Chondrocyte (in vitro differentiated cells): Measurements from ENCODE around the gene ALDOA. TPM values are rescaled to one million over a fixed set of nuclear protein-coding genes. Genes with fewer than 3 reads are reported as not detected.

Experiments used
- DNase-seq: peaks from one replicate; pipeline ENCODE4 v3.0.0; 2021; ENCODE audit warnings: mixed read lengths, low spot score
- H3K27ac Mint-ChIP-seq: one replicate; pipeline ENCODE4 v1.8.0; 2021; ENCODE audit warnings: mild to moderate bottlenecking, moderate library complexity, mixed read lengths; ENCODE audit not compliant: unreplicated experiment
- H3K27me3 Mint-ChIP-seq: 2 replicates; pipeline ENCODE4 v1.8.0; 2021; ENCODE audit warnings: low read depth, mixed read lengths
- H3K36me3 Mint-ChIP-seq: 2 replicates; pipeline ENCODE4 v1.8.0; 2021; ENCODE audit warnings: low read depth, mixed read lengths
- H3K4me1 Mint-ChIP-seq: 2 replicates; pipeline ENCODE4 v1.8.0; 2021; ENCODE audit warnings: low read depth, mild to moderate bottlenecking, mixed read lengths
- H3K4me3 Mint-ChIP-seq: one replicate; pipeline ENCODE4 v1.8.0; 2021; ENCODE audit warnings: mild to moderate bottlenecking, moderate library complexity, mixed read lengths; ENCODE audit not compliant: unreplicated experiment
- H3K9me3 Mint-ChIP-seq: 2 replicates; pipeline ENCODE4 v1.8.0; 2021; ENCODE audit warnings: low read depth, mixed read lengths
- total RNA-seq: library from RNA; stranded (reverse); gene quantifications from 3 replicates; pipeline ENCODE4 v1.2.1, GENCODE V29; 2021
- TF ChIP-seq, protein P1 (sequence below): fragments of 200-600 bp; sonication (generic); IDR thresholded peaks from 2 replicates; pipeline ENCODE4 v1.5.0; 2021; ENCODE audit warnings: antibody characterized with exemption, mild to moderate bottlenecking, moderate library complexity

Gene ALDOA
- total RNA-seq, 1 donor from 2014 or later, result 1,094 TPM

- Mint-ChIP-seq H3K27me3 (no peaks in the 10 kb centered on the region), H3K27ac (no peak overlapping the region), H3K9me3 (no peaks in the 10 kb centered on the region), H3K4me1 (peaks cover 9% of the 10 kb centered on the region), H3K36me3 (peaks cover 14% of the 10 kb centered on the region), H3K4me3 (no peak overlapping the region)
- DNase-seq, result no peak
- TF ChIP-seq, protein P1, sequence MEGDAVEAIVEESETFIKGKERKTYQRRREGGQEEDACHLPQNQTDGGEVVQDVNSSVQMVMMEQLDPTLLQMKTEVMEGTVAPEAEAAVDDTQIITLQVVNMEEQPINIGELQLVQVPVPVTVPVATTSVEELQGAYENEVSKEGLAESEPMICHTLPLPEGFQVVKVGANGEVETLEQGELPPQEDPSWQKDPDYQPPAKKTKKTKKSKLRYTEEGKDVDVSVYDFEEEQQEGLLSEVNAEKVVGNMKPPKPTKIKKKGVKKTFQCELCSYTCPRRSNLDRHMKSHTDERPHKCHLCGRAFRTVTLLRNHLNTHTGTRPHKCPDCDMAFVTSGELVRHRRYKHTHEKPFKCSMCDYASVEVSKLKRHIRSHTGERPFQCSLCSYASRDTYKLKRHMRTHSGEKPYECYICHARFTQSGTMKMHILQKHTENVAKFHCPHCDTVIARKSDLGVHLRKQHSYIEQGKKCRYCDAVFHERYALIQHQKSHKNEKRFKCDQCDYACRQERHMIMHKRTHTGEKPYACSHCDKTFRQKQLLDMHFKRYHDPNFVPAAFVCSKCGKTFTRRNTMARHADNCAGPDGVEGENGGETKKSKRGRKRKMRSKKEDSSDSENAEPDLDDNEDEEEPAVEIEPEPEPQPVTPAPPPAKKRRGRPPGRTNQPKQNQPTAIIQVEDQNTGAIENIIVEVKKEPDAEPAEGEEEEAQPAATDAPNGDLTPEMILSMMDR, result no peak
Observed at GRCh38 chr16:30115238-30115637, 49.7 kb downstream of the ALDOA start.

DNA sequence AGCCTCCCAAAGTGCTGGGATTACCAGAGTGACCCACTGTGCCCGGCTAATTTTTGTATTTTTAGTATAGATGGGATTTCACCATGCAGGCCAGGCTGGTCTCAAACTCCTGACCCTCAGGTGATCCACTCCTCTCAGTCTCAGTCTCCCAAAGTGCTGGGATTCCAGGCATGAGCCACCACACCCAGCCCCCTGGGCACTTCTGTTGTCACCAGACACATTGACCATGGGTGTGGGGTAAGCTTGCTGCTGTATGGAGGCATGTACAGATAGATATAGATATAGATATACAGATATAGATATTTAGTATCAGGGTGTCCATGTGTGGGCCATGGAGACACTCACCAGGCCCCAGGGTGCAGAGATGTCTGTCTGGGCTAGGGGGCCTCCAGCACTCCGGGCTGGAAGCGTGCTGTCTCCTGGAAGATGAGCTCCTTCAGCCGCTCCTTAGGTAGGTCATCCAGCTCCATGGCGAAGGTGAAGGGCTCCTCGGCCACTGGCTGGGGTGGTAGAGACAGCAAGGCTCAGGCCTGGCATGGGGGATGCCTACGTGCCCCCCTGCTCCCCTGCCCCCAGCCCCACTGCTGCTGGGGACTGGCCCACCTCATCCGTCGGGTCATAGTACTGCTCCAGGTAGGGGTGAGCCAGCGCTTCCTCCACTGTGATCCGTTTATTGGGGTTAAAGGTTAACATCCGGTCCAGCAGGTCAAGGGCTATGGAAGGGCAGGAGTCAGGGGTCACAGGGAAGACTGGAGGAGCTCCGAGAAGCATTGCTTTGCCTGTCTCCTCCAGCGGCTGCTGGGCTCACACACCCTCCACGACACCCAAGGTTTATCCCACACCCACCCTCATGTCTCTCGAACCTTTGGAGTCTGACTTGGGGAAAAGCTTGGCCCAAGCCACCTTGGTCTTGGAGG is 51.0 kb downstream of the ALDOA start:
- Mint-ChIP-seq H3K9me3 (no peaks in the 10 kb centered on the region), H3K4me1 (peaks cover 8% of the 10 kb centered on the region), H3K27me3 (no peaks in the 10 kb centered on the region), H3K36me3 (peaks cover 10% of the 10 kb centered on the region), H3K27ac (no peak overlapping the region), H3K4me3 (no peak overlapping the region)
- DNase-seq, result no peak
- TF ChIP-seq, protein P1, result no peak

DNA sequence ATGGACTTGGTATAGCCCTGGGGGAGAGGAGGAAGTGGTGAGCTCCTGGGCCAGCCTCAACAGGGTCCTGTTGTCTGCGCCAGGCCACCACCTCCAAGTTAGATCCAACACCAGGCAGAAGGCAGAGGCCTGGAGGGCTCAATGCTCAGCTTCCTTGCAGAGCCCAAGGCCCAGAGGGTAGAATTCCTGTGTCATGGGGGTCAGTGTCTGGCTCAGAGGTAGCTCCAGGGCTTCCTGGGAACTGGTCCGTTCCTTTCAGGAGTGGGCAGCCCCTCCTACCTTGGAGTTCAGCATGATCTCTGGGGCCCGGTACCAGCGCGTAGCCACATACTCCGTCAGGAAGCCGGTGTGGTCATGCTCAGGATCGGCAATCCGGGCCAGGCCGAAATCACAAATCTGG is 52.2 kb downstream of the ALDOA start:
- Mint-ChIP-seq H3K4me3 (no peak overlapping the region), H3K36me3 (peaks cover 7% of the 10 kb centered on the region), H3K4me1 (peaks cover 16% of the 10 kb centered on the region), H3K27me3 (no peaks in the 10 kb centered on the region), H3K27ac (no peak overlapping the region), H3K9me3 (no peaks in the 10 kb centered on the region)
- TF ChIP-seq, protein P1, result no peak
- no peak for DNase-seq

GRCh38 chr16:30119428-30119827 is 53.9 kb downstream of the ALDOA start:
- no peak for DNase-seq
- Mint-ChIP-seq H3K9me3 (no peaks in the 10 kb centered on the region), H3K27me3 (no peaks in the 10 kb centered on the region), H3K27ac (no peak overlapping the region), H3K36me3 (peaks cover 7% of the 10 kb centered on the region), H3K4me3 (no peak overlapping the region), H3K4me1 (peaks cover 21% of the 10 kb centered on the region)
- TF ChIP-seq, protein P1, result no peak

Other genes starting within 250 kb of the ALDOA start
- 22.3 to 40.2 TPM (median 23.0 TPM) in 3 replicates for gene PAGR1, start 249.6 kb upstream of the ALDOA start, total RNA-seq
- gene MVP, start 245.3 kb upstream of the ALDOA start, total RNA-seq, result 101 to 132 TPM (median 106 TPM) in 3 replicates
- 73.5 to 79.7 TPM (median 78.3 TPM) in 3 replicates for gene CDIPT, start 202.5 kb upstream of the ALDOA start, total RNA-seq
- 10.9 to 17.0 TPM (median 16.3 TPM) in 3 replicates for gene SEZ6L2, start 166.2 kb upstream of the ALDOA start, total RNA-seq
- 2.4 to 3.2 TPM (median 2.9 TPM) in 3 replicates for gene ASPHD1, start 165.3 kb upstream of the ALDOA start, total RNA-seq
- 19.3 to 21.1 TPM (median 20.3 TPM) in 3 replicates for gene KCTD13, start 139.5 kb upstream of the ALDOA start, total RNA-seq
- 111 to 122 TPM (median 120 TPM) in 3 replicates for gene TMEM219, start 103.7 kb upstream of the ALDOA start, total RNA-seq
- gene TAOK2, start 91.9 kb upstream of the ALDOA start, total RNA-seq, result 50.0 to 56.6 TPM (median 50.1 TPM) in 3 replicates
- 8.4 to 14.0 TPM (median 9.9 TPM) in 3 replicates for gene HIRIP3, start 70.1 kb upstream of the ALDOA start, total RNA-seq
- 57.1 to 68.5 TPM (median 64.6 TPM) in 3 replicates for gene INO80E, start 69.5 kb upstream of the ALDOA start, total RNA-seq
- 0.15 to 0.29 TPM in 2 of 3 replicates, not detected in the other for gene DOC2A, start 54.7 kb upstream of the ALDOA start, total RNA-seq
- not detected in 3 replicates for gene C16orf92, start 42.6 kb upstream of the ALDOA start, total RNA-seq
- gene TLCD3B, start 34.5 kb upstream of the ALDOA start, total RNA-seq, result 0.28 to 0.77 TPM (median 0.44 TPM) in 3 replicates
- 81.0 to 90.3 TPM (median 84.7 TPM) in 3 replicates for gene PPP4C, start 10.2 kb downstream of the ALDOA start, total RNA-seq
- 0.34 to 0.59 TPM (median 0.55 TPM) in 3 replicates for gene TBX6, start 26.2 kb downstream of the ALDOA start, total RNA-seq
- gene YPEL3, start 30.5 kb downstream of the ALDOA start, total RNA-seq, result 23.3 to 31.9 TPM (median 28.1 TPM) in 3 replicates
- gene GDPD3, start 47.8 kb downstream of the ALDOA start, total RNA-seq, result 1.9 to 3.2 TPM (median 2.2 TPM) in 3 replicates
- gene MAPK3, start 57.5 kb downstream of the ALDOA start, total RNA-seq, result 40.9 to 42.0 TPM (median 41.9 TPM) in 3 replicates
- gene CORO1A, start 117.8 kb downstream of the ALDOA start, total RNA-seq, result 2.2 to 3.0 TPM (median 2.9 TPM) in 3 replicates
- 86.5 to 101 TPM (median 97.5 TPM) in 3 replicates for gene BOLA2B, start 127.9 kb downstream of the ALDOA start, total RNA-seq
- gene SLX1A, start 128.1 kb downstream of the ALDOA start, total RNA-seq, result 16.1 to 44.4 TPM (median 36.9 TPM) in 3 replicates
- gene SULT1A3, start 133.5 kb downstream of the ALDOA start, total RNA-seq, result 14.1 to 16.6 TPM (median 14.7 TPM) in 3 replicates
- gene NPIPB13, start 182.7 kb downstream of the ALDOA start, total RNA-seq, result 5.6 to 9.9 TPM (median 9.8 TPM) in 3 replicates